ENCODE data around the gene ROS1. TPM values are rescaled to one million over a fixed set of nuclear protein-coding genes. Genes with fewer than 3 reads are reported as not detected.
"Not testable (repeated sequence)": the region's sequence is repeated elsewhere in the genome, so short reads cannot be mapped to it uniquely, and the experiment has no call there.

Gene ROS1
- total RNA-seq, 2 donors from 2014 or later = not detected

DNA sequence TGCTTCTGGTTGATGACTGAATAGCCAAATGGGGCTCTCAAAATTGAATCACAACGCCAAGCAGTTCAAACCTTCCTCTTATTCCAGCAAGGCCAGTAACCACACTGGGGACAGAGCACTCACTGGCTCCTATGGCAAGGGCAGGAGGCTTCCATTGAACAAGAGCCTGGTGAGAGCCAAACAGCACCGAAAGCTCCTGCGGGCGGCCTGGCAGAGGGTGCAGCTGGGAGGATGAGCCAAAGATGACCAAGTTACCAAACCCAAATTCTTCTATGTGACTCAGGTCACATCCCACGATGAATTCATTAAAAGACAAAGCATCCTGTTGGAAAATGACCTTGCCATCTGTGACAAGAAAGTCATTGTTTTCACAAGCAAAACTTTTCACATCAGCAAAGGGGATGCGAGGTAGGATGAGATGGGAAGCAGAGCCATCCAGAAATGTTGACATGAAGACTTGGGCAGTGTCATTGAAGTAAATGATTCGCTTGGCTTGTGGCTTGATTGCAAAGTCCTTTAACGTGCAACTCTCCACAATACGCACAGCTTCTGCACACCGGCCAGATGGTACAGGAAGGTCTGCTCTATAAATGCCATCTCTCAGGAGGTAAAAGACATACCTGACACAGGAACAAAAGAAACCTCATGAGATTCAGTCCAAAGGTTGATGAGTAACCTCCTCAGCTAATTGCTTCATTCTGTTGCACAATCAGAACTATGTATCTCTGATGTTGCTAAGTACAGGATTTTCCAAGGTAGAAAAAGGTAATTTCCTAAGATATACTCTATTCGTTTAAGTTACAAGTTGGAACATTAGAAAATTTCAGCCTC is 36.3 kb downstream of the ROS1 start:
- peaks cover 13% of the 10 kb centered on the region for H3K27me3 Mint-ChIP-seq (ENCODE audit: low read depth)
- ATAC-seq (replicated peaks in 1 of 2) (no peak), DNase-seq (no peak)
- no peak overlapping the region for H3K27ac Mint-ChIP-seq
- no peak overlapping the region for H3K4me3 Mint-ChIP-seq
- H3K9me3 Mint-ChIP-seq = no peaks in the 10 kb centered on the region
- H3K36me3 Mint-ChIP-seq (ENCODE audit: insufficient read depth in 2 of 2) = no peaks in the 10 kb centered on the region
- H3K4me1 Mint-ChIP-seq (ENCODE audit: low read depth) = no peaks in the 10 kb centered on the region

GRCh38 chr6:117387454-117387974 is 38.2 kb downstream of the ROS1 start:
- Mint-ChIP-seq H3K9me3 (no peaks in the 10 kb centered on the region), H3K4me3 (no peak overlapping the region), H3K27ac (no peak overlapping the region), H3K4me1 (ENCODE audit: low read depth) (no peaks in the 10 kb centered on the region), H3K27me3 (ENCODE audit: low read depth) (peaks cover 13% of the 10 kb centered on the region), H3K36me3 (ENCODE audit: insufficient read depth in 2 of 2) (no peaks in the 10 kb centered on the region)
- DNase-seq = no peak
- no peak for ATAC-seq (replicated peaks in 1 of 2)

DNA sequence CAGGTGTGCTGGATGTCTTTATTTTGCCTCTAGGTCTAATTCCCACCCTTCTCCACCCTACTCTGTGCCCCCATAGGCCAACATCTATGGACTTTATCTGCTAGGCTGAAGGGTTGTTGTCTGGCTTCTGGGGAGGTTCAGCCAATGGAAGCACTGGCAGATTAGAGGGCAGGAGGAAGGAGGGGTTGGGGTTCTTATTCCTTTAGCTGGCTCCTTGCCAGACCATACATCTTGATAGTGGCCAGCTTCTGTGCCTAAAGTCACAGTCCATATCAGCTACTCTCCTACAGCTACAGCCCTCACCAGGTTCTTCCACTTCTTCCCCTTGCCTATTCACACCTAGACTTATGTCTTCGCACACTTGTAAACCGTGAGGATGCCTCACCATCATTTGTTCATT is 41.1 kb downstream of the ROS1 start:
- no peaks in the 10 kb centered on the region for H3K36me3 Mint-ChIP-seq (ENCODE audit: insufficient read depth in 2 of 2)
- ATAC-seq (replicated peaks in 1 of 2) = no peak
- DNase-seq = no peak
- peaks cover 18% of the 10 kb centered on the region for H3K27me3 Mint-ChIP-seq (ENCODE audit: low read depth)
- no peaks in the 10 kb centered on the region for H3K9me3 Mint-ChIP-seq
- H3K27ac Mint-ChIP-seq = no peak overlapping the region
- H3K4me1 Mint-ChIP-seq (ENCODE audit: low read depth) = no peaks in the 10 kb centered on the region
- H3K4me3 Mint-ChIP-seq = no peak overlapping the region

- no peak for DNase-seq
- no peaks in the 10 kb centered on the region for H3K9me3 Mint-ChIP-seq
- no peaks in the 10 kb centered on the region for H3K36me3 Mint-ChIP-seq (ENCODE audit: insufficient read depth in 2 of 2)
- no peaks in the 10 kb centered on the region for H3K4me1 Mint-ChIP-seq (ENCODE audit: low read depth)
- no peak for ATAC-seq (replicated peaks in 1 of 2)
- H3K27ac Mint-ChIP-seq = no peak overlapping the region
- H3K4me3 Mint-ChIP-seq = no peak overlapping the region
- H3K27me3 Mint-ChIP-seq (ENCODE audit: low read depth) = peaks cover 22% of the 10 kb centered on the region
Measured at GRCh38 chr6:117381749-117382148, 44.0 kb downstream of the ROS1 start.

- H3K9me3 Mint-ChIP-seq = no peaks in the 10 kb centered on the region
Measured at GRCh38 chr6:117380298-117380697, 45.4 kb downstream of the ROS1 start.

GRCh38 chr6:117375446-117375845 is 50.3 kb downstream of the ROS1 start:
- Mint-ChIP-seq H3K4me1 (ENCODE audit: low read depth) (no peaks in the 10 kb centered on the region), H3K27ac (no peak overlapping the region), H3K4me3 (no peak overlapping the region), H3K27me3 (ENCODE audit: low read depth) (peaks cover 26% of the 10 kb centered on the region), H3K9me3 (no peaks in the 10 kb centered on the region), H3K36me3 (ENCODE audit: insufficient read depth in 2 of 2) (no peaks in the 10 kb centered on the region)
- ATAC-seq (replicated peaks in 1 of 2) = no peak
- DNase-seq = no peak

More at GRCh38 chr6:117380298-117380697, 45.4 kb downstream of the ROS1 start:
- Mint-ChIP-seq H3K4me3 (no peak overlapping the region), H3K27me3 (ENCODE audit: low read depth) (peaks cover 13% of the 10 kb centered on the region), H3K27ac (no peak overlapping the region), H3K4me1 (ENCODE audit: low read depth) (no peaks in the 10 kb centered on the region), H3K36me3 (ENCODE audit: insufficient read depth in 2 of 2) (no peaks in the 10 kb centered on the region)
- DNase-seq (no peak), ATAC-seq (replicated peaks in 1 of 2) (no peak)

DNA sequence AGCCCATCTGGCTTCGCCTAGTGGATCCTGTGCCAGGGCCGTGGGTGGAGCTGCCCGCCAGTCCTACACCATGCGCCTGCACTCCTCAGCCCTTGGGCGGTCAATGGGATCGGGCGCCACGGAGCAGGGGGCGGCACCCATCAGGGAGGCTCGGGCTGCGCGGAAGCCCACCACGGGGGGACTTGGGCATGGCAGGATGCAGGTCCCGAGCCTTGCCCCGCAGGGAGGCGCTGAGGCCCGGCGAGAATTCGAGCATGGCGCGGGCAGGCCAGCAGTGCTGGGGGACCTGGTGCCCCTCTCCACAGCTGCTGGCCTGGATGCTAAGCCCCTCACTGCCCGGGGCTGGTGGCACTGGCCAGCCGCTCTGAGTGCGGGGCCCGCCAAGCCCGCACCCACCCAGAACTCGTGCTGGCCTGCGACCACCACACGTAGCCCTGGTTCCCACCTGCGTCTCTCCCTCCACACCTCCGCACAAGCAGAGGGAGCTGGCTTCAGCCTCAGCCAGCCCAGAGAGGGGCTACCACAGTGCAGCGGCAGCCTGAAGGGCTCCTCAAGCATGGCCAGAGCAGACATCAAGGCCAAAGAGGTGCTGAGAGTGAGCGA is 52.4 kb downstream of the ROS1 start:
- no peak for DNase-seq
- Mint-ChIP-seq H3K27me3 (ENCODE audit: low read depth) (peaks cover 29% of the 10 kb centered on the region), H3K4me3 (no peak overlapping the region), H3K27ac (no peak overlapping the region), H3K4me1 (ENCODE audit: low read depth) (no peaks in the 10 kb centered on the region), H3K36me3 (ENCODE audit: insufficient read depth in 2 of 2) (no peaks in the 10 kb centered on the region), H3K9me3 (no peaks in the 10 kb centered on the region)
- ATAC-seq (replicated peaks in 1 of 2) = no peak

- not testable (repeated sequence) for DNase-seq; H3K36me3 Mint-ChIP-seq (ENCODE audit: insufficient read depth in 2 of 2); H3K4me1 Mint-ChIP-seq (ENCODE audit: low read depth); H3K27ac Mint-ChIP-seq; H3K9me3 Mint-ChIP-seq; ATAC-seq (replicated peaks in 1 of 2)
- peak overlapping the region; percentile 53 for H3K4me3 Mint-ChIP-seq
- peaks cover 29% of the 10 kb centered on the region for H3K27me3 Mint-ChIP-seq (ENCODE audit: low read depth)
Measured at GRCh38 chr6:117372289-117372688, 53.5 kb downstream of the ROS1 start.

DNA sequence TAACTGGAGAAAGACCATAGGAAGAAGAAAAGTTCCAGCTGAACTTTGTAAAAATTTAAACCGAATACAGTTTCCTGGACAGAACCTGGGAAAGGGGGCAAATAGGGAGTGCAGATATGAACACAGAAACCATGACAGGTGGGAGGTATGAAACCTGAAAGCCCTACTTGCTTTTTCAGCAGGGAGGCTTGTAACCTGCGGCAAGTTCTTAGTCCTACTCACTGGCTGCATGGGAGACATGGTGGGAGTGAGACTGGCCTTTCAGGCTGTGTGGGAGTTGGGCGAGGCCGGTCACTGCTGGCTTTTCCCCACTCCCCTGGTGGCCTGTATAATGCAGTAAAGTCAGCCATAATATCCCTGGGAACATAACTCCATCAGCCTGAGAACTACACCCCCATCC is 54.2 kb downstream of the ROS1 start:
- H3K9me3 Mint-ChIP-seq = no peaks in the 10 kb centered on the region
- no peaks in the 10 kb centered on the region for H3K4me1 Mint-ChIP-seq (ENCODE audit: low read depth)
- H3K27me3 Mint-ChIP-seq (ENCODE audit: low read depth) = peaks cover 27% of the 10 kb centered on the region
- no peak for ATAC-seq (replicated peaks in 1 of 2)
- H3K27ac Mint-ChIP-seq = no peak overlapping the region
- no peak overlapping the region for H3K4me3 Mint-ChIP-seq
- H3K36me3 Mint-ChIP-seq (ENCODE audit: insufficient read depth in 2 of 2) = no peaks in the 10 kb centered on the region
- DNase-seq = no peak

GRCh38 chr6:117359581-117359980 is 66.2 kb downstream of the ROS1 start:
- no peaks in the 10 kb centered on the region for H3K36me3 Mint-ChIP-seq (ENCODE audit: insufficient read depth in 2 of 2)
- DNase-seq (no peak), ATAC-seq (replicated peaks in 1 of 2) (no peak)
- H3K4me1 Mint-ChIP-seq (ENCODE audit: low read depth) = no peaks in the 10 kb centered on the region
- H3K27me3 Mint-ChIP-seq (ENCODE audit: low read depth) = peaks cover 19% of the 10 kb centered on the region
- H3K9me3 Mint-ChIP-seq = no peaks in the 10 kb centered on the region
- no peak overlapping the region for H3K27ac Mint-ChIP-seq
- H3K4me3 Mint-ChIP-seq = no peak overlapping the region

- ATAC-seq (replicated peaks in 1 of 2) = no peak
- DNase-seq = no peak
- Mint-ChIP-seq H3K27me3 (ENCODE audit: low read depth) (peaks cover 19% of the 10 kb centered on the region), H3K4me1 (ENCODE audit: low read depth) (no peaks in the 10 kb centered on the region), H3K36me3 (ENCODE audit: insufficient read depth in 2 of 2) (no peaks in the 10 kb centered on the region), H3K27ac (no peak overlapping the region), H3K4me3 (no peak overlapping the region), H3K9me3 (no peaks in the 10 kb centered on the region)
Measured at GRCh38 chr6:117354671-117355070, 71.1 kb downstream of the ROS1 start.

DNA sequence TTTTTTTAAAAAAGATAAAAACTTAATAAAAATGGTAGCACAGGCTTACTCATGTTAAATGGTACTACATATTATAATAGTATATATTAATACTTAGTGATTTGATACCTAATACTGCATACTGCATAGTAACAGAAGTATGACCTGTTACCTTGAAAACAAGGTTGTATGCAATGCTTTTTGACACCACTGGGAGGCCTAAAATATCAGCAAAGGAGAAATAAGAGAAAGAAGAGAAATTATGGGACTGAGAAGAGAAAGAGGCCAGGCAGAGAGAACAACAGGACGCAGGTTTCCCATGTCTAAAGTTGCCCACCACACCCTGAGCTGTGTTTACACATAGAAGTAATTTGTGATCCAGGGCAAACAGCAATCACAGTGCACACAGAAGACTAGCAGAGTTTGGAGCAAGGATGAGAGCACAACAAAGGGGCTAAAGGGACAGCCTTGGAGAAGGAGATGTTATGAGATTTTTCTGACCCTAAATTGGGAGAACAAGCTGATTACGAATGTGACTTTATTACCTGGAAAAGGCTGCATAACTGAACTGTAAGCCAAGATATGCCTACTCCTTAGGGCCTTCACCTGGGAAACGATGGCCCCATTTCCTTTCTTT is 73.2 kb downstream of the ROS1 start:
- no peak for DNase-seq
- ATAC-seq (replicated peaks in 1 of 2) = no peak
- H3K27me3 Mint-ChIP-seq (ENCODE audit: low read depth) = peaks cover 6% of the 10 kb centered on the region
- H3K4me3 Mint-ChIP-seq = no peak overlapping the region
- no peak overlapping the region for H3K27ac Mint-ChIP-seq
- no peaks in the 10 kb centered on the region for H3K36me3 Mint-ChIP-seq (ENCODE audit: insufficient read depth in 2 of 2)
- H3K9me3 Mint-ChIP-seq = no peaks in the 10 kb centered on the region
- H3K4me1 Mint-ChIP-seq (ENCODE audit: low read depth) = no peaks in the 10 kb centered on the region

GRCh38 chr6:117351521-117351920 is 74.2 kb downstream of the ROS1 start:
- Mint-ChIP-seq H3K36me3 (ENCODE audit: insufficient read depth in 2 of 2) (no peaks in the 10 kb centered on the region), H3K27ac (no peak overlapping the region)
- no peak for ATAC-seq (replicated peaks in 1 of 2)

More at GRCh38 chr6:117351521-117351920, 74.2 kb downstream of the ROS1 start:
- no peak for DNase-seq
- H3K4me3 Mint-ChIP-seq = no peak overlapping the region
- H3K4me1 Mint-ChIP-seq (ENCODE audit: low read depth) = no peaks in the 10 kb centered on the region
- H3K27me3 Mint-ChIP-seq (ENCODE audit: low read depth) = peaks cover 6% of the 10 kb centered on the region
- no peaks in the 10 kb centered on the region for H3K9me3 Mint-ChIP-seq
